WTC11 (cell line): ENCODE results near the gene GALNT16. TPM values are rescaled to one million over a fixed set of nuclear protein-coding genes. Genes with fewer than 3 reads are reported as not detected.

Source experiments
- ATAC-seq: fragments of 200-7000 bp; cut with Tn5 transposase; 2 replicates; pipeline ENCODE4 v1.10.0; 2021; ENCODE audit warnings: mild to moderate bottlenecking, moderate library complexity
- CTCF ChIA-PET: fragments of 300-600 bp; sonication (Branson Sonifier 250); formaldehyde crosslinking; loops from one replicate; lab custom pipeline; 2021; ENCODE audit warnings: antibody characterized with exemption; lab: Charles Lee
- POLR2A ChIA-PET: fragments of 350-600 bp; sonication (Branson Sonifier 250); formaldehyde crosslinking; loops from one replicate; lab custom pipeline; 2021; ENCODE audit warnings: antibody characterized with exemption; lab: Charles Lee
- DNase-seq: peaks from one replicate; pipeline ENCODE4 v3.0.0; 2021; ENCODE audit warnings: low spot score
- H3K27ac Mint-ChIP-seq: 2 replicates; pipeline ENCODE4 v1.8.0; 2021; ENCODE audit warnings: mixed read lengths
- H3K27me3 Mint-ChIP-seq: 2 replicates; pipeline ENCODE4 v1.8.0; 2021; ENCODE audit warnings: low read depth, mild to moderate bottlenecking, moderate library complexity, mixed read lengths
- H3K36me3 Mint-ChIP-seq: 2 replicates; pipeline ENCODE4 v1.8.0; 2021; ENCODE audit warnings: mixed read lengths
- H3K4me1 Mint-ChIP-seq: 2 replicates; pipeline ENCODE4 v1.8.0; 2022; ENCODE audit warnings: mixed read lengths
- H3K4me3 Mint-ChIP-seq: 2 replicates; pipeline ENCODE4 v1.8.0; 2021; ENCODE audit warnings: mild to moderate bottlenecking, moderate library complexity, mixed read lengths
- H3K9me3 Mint-ChIP-seq: 2 replicates; pipeline ENCODE4 v1.8.0; 2021; ENCODE audit warnings: mixed read lengths
- ATF3 ChIP-seq: sonication (generic); formaldehyde crosslinking; conservative IDR thresholded peaks from 2 replicates; pipeline ENCODE4 v1.8.1; 2022; ENCODE audit warnings: mild to moderate bottlenecking, missing genetic modification reagents
- E2F1 ChIP-seq: sonication (generic); formaldehyde crosslinking; IDR thresholded peaks from 2 replicates; pipeline ENCODE4 v1.8.0; 2022; ENCODE audit warnings: mild to moderate bottlenecking, missing genetic modification reagents
- E2F4 ChIP-seq: sonication (generic); formaldehyde crosslinking; IDR thresholded peaks from 2 replicates; pipeline ENCODE4 v1.8.1; 2022; ENCODE audit warnings: low read depth, mild to moderate bottlenecking, moderate library complexity, missing genetic modification reagents, borderline replicate concordance
- ELF4 ChIP-seq: sonication (generic); formaldehyde crosslinking; IDR thresholded peaks from 2 replicates; pipeline ENCODE4 v1.8.1; 2022; ENCODE audit warnings: low read depth, mild to moderate bottlenecking, moderate library complexity, missing genetic modification reagents
- ESRRA ChIP-seq: sonication (generic); formaldehyde crosslinking; IDR thresholded peaks from 2 replicates; pipeline ENCODE4 v1.8.1; 2022; ENCODE audit warnings: mild to moderate bottlenecking, missing genetic modification reagents, borderline replicate concordance
- FOXP1 ChIP-seq: sonication (generic); formaldehyde crosslinking; IDR thresholded peaks from 2 replicates; pipeline ENCODE4 v1.8.0; 2022; ENCODE audit warnings: missing genetic modification reagents, mild to moderate bottlenecking, moderate library complexity, borderline replicate concordance
- FOXP4 ChIP-seq: sonication (generic); formaldehyde crosslinking; IDR thresholded peaks from 2 replicates; pipeline ENCODE4 v1.8.0; 2022; ENCODE audit warnings: mild to moderate bottlenecking, missing genetic modification reagents
- GRHL2 ChIP-seq: fragments of 250-450 bp; sonication (Bioruptor Pico); IDR thresholded peaks from 2 replicates; pipeline ENCODE4 v1.8.0; 2022; ENCODE audit warnings: mild to moderate bottlenecking, moderate library complexity; ENCODE audit not compliant: insufficient replicate concordance, severe bottlenecking
- MYBL2 ChIP-seq: sonication (generic); formaldehyde crosslinking; IDR thresholded peaks from 2 replicates; pipeline ENCODE4 v1.8.1; 2023; ENCODE audit warnings: mild to moderate bottlenecking, moderate library complexity, missing genetic modification reagents
- NR3C1 ChIP-seq: sonication (generic); formaldehyde crosslinking; conservative IDR thresholded peaks from 2 replicates; pipeline ENCODE4 v1.8.1; 2023; ENCODE audit warnings: low read depth, mild to moderate bottlenecking, missing genetic modification reagents
- PRRX2 ChIP-seq: fragments of 250-450 bp; sonication (Bioruptor Pico); IDR thresholded peaks from 2 replicates; pipeline ENCODE4 v1.8.0; 2021; ENCODE audit warnings: mild to moderate bottlenecking
- SP1 ChIP-seq: sonication (generic); formaldehyde crosslinking; conservative IDR thresholded peaks from 2 replicates; pipeline ENCODE4 v1.8.1; 2022; ENCODE audit warnings: missing genetic modification reagents
- TCF7 ChIP-seq: sonication (generic); formaldehyde crosslinking; IDR thresholded peaks from 2 replicates; pipeline ENCODE4 v1.8.0; 2022; ENCODE audit warnings: mild to moderate bottlenecking, low read depth, missing genetic modification reagents, moderate library complexity
- USF1 ChIP-seq: sonication (generic); formaldehyde crosslinking; IDR thresholded peaks from 2 replicates; pipeline ENCODE4 v1.8.0; 2022; ENCODE audit warnings: mild to moderate bottlenecking, missing genetic modification reagents
- USF2 ChIP-seq: sonication (generic); formaldehyde crosslinking; IDR thresholded peaks from 2 replicates; pipeline ENCODE4 v1.8.1; 2023; ENCODE audit warnings: mild to moderate bottlenecking, missing genetic modification reagents, moderate library complexity
- ZBTB43 ChIP-seq: sonication (generic); formaldehyde crosslinking; IDR thresholded peaks from 2 replicates; pipeline ENCODE4 v1.8.1; 2023; ENCODE audit warnings: mild to moderate bottlenecking, missing genetic modification reagents
- ZNF232 ChIP-seq: sonication (generic); formaldehyde crosslinking; IDR thresholded peaks from 2 replicates; pipeline ENCODE4 v1.8.0; 2022; ENCODE audit warnings: mild to moderate bottlenecking, missing genetic modification reagents
- ZNF281 ChIP-seq: sonication (generic); formaldehyde crosslinking; IDR thresholded peaks from 2 replicates; pipeline ENCODE4 v1.8.0; 2023; ENCODE audit warnings: mild to moderate bottlenecking, missing genetic modification reagents
- ZNF317 ChIP-seq: sonication (generic); formaldehyde crosslinking; IDR thresholded peaks from 2 replicates; pipeline ENCODE4 v1.8.1; 2023; ENCODE audit warnings: low read depth, mild to moderate bottlenecking, moderate library complexity, missing genetic modification reagents, borderline replicate concordance
- ZNF396 ChIP-seq: fragments of 250-450 bp; sonication (Bioruptor Pico); IDR thresholded peaks from 2 replicates; pipeline ENCODE4 v1.8.0; 2021; ENCODE audit warnings: mild to moderate bottlenecking, moderate library complexity, borderline replicate concordance
- total RNA-seq: library from RNA; stranded (reverse); gene quantifications from 3 replicates; pipeline ENCODE4 v1.2.3, GENCODE V29; 2021

Gene GALNT16
- total RNA-seq, 1 experiment from 2014 or later = 4.5 TPM

GRCh38 chr14:69339426-69339825 lies 79.5 kb downstream of the GALNT16 start:
- Mint-ChIP-seq H3K4me1 (no peaks in the 10 kb centered on the region), H3K4me3 (no peak overlapping the region), H3K36me3 (no peaks in the 10 kb centered on the region), H3K27me3 (no peaks in the 10 kb centered on the region), H3K9me3 (no peaks in the 10 kb centered on the region), H3K27ac (no peak overlapping the region)
- ChIA-PET POLR2A (no interaction called here), CTCF (interaction anchor here (2.4 kb wide), 1 partner anchor 12 kb away, joined by 5 read pairs; no protein-coding TSS in a partner anchor)
- DNase-seq = no peak
- TF ChIP-seq SP1 (no peak), ESRRA (CRISPR knock-in tag) (no peak), ZNF281 (CRISPR knock-in tag) (no peak), ZBTB43 (CRISPR knock-in tag) (no peak)
- no peak for ATAC-seq

- POLR2A ChIA-PET = no interaction called here
- no peak for ATAC-seq
- no peaks in the 10 kb centered on the region; the same call in 1 of the 2 replicates for H3K27me3 Mint-ChIP-seq
- no peaks in the 10 kb centered on the region for H3K36me3 Mint-ChIP-seq
- H3K4me3 Mint-ChIP-seq = no peak overlapping the region
- no peaks in the 10 kb centered on the region for H3K9me3 Mint-ChIP-seq
- CTCF ChIA-PET = interaction anchor here (1.0 to 1.5 kb wide), 4 partner anchors 42 to 214 kb away, joined by 3 to 5 read pairs (median 4); no protein-coding TSS in a partner anchor
- DNase-seq = no peak
- H3K27ac Mint-ChIP-seq = no peak overlapping the region
- H3K4me1 Mint-ChIP-seq = peaks cover 5% of the 10 kb centered on the region
- TF ChIP-seq FOXP4 (CRISPR knock-in tag) = no peak
- no peak for TF ChIP-seq ZNF396 (CRISPR knock-in tag)
- no peak for TF ChIP-seq ZNF317 (CRISPR knock-in tag)
- no peak for TF ChIP-seq ZBTB43 (CRISPR knock-in tag)
- TF ChIP-seq ZNF232 (CRISPR knock-in tag) = no peak
- no peak for TF ChIP-seq NR3C1 (CRISPR knock-in tag)
- no peak for TF ChIP-seq USF1 (CRISPR knock-in tag)
- TF ChIP-seq ATF3 = no peak
- no peak for TF ChIP-seq GRHL2 (CRISPR knock-in tag)
- no peak for TF ChIP-seq PRRX2 (CRISPR knock-in tag)
- no peak for TF ChIP-seq ELF4
- TF ChIP-seq E2F1 = no peak
- TF ChIP-seq TCF7 = no peak
- TF ChIP-seq FOXP1 (CRISPR knock-in tag) = no peak
- no peak for TF ChIP-seq USF2 (CRISPR knock-in tag)
- no peak for TF ChIP-seq E2F4 (CRISPR knock-in tag)
- no peak for TF ChIP-seq MYBL2
- no peak for TF ChIP-seq SP1
Observed at GRCh38 chr14:69342928-69343525, 83.1 kb downstream of the GALNT16 start.
